WERI-Rb-1 (cell line): ENCODE measurements around the gene SCGB1C2.
A peak's percentile ranks its signal among the peaks of the same experiment; 100 is the strongest.

Source experiments
- DNase-seq: peaks from one replicate; pipeline ENCODE4 v3.0.0-alpha.2; 2020
- H3K27ac ChIP-seq: fragments of 250-450 bp; sonication (Bioruptor Pico); 2 replicates; pipeline ENCODE4 v1.5.1; 2020; ENCODE audit warnings: mild to moderate bottlenecking, moderate library complexity
- H3K27me3 ChIP-seq: fragments of 250-450 bp; sonication (Bioruptor Pico); 2 replicates; pipeline ENCODE4 v1.5.1; 2021; ENCODE audit warnings: mild to moderate bottlenecking, low read depth, moderate library complexity; ENCODE audit not compliant: insufficient read depth, severe bottlenecking
- H3K36me3 ChIP-seq: fragments of 250-450 bp; sonication (Bioruptor Pico); 2 replicates; pipeline ENCODE4 v1.5.1; 2020; ENCODE audit warnings: mild to moderate bottlenecking, moderate library complexity
- H3K4me3 ChIP-seq: 2 replicates; pipeline ENCODE4 v1.5.1; 2011; ENCODE audit warnings: low read depth, mild to moderate bottlenecking, control low read depth, low read length
- H3K9me3 ChIP-seq: fragments of 250-450 bp; sonication (Bioruptor Pico); 2 replicates; pipeline ENCODE4 v1.5.1; 2021; ENCODE audit warnings: mild to moderate bottlenecking, moderate library complexity; ENCODE audit not compliant: severe bottlenecking
- CTCF ChIP-seq: IDR thresholded peaks from 2 replicates; pipeline ENCODE4 v1.5.1; 2011; ENCODE audit warnings: low read depth, mild to moderate bottlenecking, control low read depth, inconsistent platforms, low read length

SCGB1C2 gene

DNA sequence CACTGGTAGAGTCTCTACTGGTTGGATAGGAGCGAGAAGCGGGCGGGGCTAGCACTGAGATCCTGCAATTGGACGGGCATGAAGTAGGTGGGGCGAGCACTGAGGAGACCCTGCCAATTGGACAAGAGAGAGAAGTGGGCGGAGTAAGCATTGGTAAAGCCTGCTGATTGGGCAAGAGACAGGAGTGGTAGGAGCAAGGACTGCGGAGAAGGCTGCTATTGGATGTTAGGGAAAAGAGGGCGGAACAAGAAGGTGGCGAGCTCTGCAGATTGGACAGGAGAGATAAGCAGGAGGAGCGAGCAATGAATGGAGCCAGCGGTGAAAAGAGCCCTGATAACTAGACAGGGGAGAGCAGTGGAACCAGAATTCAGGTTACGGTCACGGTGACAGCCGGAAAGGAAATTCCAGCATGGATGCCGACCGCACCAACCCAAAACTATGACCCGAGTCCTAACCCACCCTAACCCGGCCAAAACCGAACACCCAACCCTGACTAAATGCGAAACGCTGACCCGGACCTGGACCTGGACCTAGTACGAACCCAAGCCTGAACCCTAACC lies 4.8 kb downstream of the SCGB1C2 start:
- DNase-seq = peak; percentile 61
- TF ChIP-seq CTCF = no peak
- Histone ChIP-seq H3K36me3 (peaks cover 13% of the 10 kb centered on the region), H3K27me3 (peaks cover 4% of the 10 kb centered on the region), H3K9me3 (no peaks in the 10 kb centered on the region), H3K27ac (no peak overlapping the region), H3K4me3 (no peak overlapping the region)

DNA sequence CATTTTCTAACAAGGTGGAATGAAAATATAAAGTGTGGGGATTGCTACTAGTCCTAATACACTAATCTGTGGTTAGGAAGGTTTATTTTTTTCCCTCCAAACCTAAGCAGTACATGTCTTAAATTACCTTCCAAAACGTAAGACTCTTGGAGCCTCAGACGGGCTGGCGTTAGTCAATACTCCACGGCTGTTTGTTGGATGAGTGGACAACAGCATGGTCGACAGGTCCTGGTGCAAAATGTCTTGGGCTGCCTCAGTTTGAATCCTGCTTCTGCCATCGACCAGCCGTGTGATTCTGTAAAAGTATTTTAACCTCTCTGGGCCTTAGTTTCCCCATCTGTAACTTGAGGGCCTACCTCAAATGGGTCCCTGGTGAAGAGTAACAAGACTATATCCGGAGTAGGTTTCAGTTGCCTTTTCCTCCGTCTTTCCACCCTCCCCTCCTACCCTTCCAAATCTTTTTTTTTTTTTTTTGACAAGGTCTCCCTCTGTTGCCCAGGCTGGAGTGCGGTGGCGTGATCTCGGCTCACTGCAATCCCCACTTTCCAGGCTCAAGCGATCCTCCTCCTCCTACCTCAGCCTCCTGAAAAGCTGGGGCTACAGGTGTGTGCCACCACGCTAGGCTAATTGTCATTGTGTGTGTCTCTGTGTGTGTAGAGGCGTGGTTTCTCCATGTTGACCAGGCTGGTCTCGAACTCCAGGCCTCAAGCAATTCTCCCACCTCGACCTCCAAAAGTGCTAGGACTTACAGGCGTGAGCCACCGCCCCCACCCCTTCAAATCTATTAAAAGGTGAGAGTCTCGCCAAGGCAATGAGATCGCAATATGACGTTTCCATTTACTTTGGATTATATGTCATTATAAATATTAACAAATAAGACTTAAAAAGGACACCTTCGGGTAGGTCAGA lies 5.8 kb downstream of the SCGB1C2 start:
- H3K4me3 ChIP-seq = no peak overlapping the region
- peaks cover 4% of the 10 kb centered on the region for H3K27me3 ChIP-seq
- DNase-seq = peak; percentile 4
- TF ChIP-seq CTCF = no peak
- no peak overlapping the region for H3K27ac ChIP-seq
- H3K36me3 ChIP-seq = peaks cover 22% of the 10 kb centered on the region
- H3K9me3 ChIP-seq = no peaks in the 10 kb centered on the region

- TF ChIP-seq CTCF = peak; percentile 85
- peaks cover 23% of the 10 kb centered on the region for H3K36me3 ChIP-seq
- H3K27me3 ChIP-seq = peaks cover 4% of the 10 kb centered on the region
- no peak overlapping the region for H3K27ac ChIP-seq
- DNase-seq = peak; percentile 88
- no peaks in the 10 kb centered on the region for H3K9me3 ChIP-seq
- no peak overlapping the region for H3K4me3 ChIP-seq
These were observed 6.5 kb downstream of the SCGB1C2 start for GRCh38 chr17:143785-144281.

DNA sequence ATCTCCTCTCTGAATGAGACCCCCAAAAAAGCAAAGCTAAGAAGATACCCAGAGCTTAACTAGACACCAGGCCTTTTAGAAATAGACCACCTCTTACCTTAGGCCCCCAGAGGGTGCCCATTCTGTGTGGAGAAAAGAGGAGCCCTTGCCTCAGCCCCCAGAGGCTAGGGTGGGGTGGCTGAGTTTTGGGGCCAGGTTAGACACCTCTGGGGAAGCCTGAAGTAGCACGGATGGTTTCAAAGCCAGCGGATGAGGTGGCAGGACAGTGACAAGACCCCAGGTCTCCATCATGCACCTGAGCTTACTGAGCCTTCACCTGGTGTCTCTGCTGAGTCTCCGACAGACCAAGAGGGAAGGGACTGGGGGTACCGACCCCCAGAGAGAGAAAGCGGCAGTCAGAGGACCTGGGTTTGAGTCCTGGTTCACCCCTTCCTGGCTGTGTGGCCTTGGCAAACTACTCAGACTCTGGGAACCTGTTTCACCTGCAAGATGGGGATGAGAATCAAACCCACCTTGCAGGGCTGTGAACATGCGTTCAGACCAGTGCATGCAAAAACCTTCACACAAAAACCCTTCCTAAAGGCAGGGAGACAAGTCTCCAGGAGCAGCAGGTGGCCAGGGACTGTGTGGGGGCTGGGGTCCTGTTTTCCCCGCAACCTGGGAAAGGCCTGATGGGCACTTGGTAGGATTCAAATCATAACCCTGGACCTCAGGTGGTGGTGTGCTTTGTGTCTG lies 7.7 kb downstream of the SCGB1C2 start:
- H3K27me3 ChIP-seq = peaks cover 4% of the 10 kb centered on the region
- peak; percentile 6 for DNase-seq
- TF ChIP-seq CTCF = no peak
- H3K9me3 ChIP-seq = no peaks in the 10 kb centered on the region
- no peak overlapping the region for H3K4me3 ChIP-seq
- peaks cover 32% of the 10 kb centered on the region for H3K36me3 ChIP-seq
- H3K27ac ChIP-seq = no peak overlapping the region

DNA sequence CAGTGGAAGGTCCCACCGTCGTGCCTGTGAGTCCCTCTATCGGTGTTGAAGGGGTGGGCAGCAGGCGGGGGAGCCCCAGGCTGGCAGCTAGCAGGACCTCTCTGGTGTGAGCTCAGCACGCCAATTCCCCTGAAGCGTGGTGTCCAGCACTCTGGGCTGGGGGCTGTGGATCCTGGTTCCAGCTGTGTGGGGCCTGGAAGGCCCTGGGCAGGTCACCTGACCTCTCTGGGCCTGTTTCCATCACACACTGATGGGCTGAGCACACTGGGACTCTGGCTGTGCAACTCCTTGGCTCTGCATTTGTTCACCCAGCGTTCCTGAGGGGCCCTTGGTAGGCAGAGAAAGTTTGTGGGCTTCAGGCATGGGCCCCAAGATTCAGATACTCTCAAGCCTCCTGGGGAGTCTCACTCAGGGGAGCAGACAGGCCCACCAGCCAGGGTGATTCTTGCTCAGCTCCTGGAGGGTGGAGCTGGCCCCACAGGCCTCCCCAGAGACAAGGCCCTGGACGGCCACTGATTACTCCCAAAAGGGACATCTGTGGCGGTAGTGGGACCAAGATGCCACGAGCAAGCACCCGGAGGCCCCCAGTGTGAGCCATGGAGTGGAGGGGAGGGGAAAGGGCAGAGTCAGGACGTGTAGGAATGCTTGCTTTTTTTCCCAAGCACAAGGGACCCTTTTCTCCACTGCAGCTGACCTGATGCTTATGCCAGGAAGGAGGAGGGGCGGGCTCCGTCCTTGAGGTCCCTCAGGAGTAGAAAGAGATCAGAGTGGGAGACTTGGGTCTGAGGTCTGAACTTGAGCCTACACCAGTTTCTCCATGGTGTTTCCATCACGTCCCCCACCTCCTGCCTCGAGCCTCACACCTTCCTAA lies 8.5 kb downstream of the SCGB1C2 start:
- peak; percentile 4 for DNase-seq
- peaks cover 40% of the 10 kb centered on the region for H3K36me3 ChIP-seq
- H3K27ac ChIP-seq = no peak overlapping the region
- no peaks in the 10 kb centered on the region for H3K9me3 ChIP-seq
- no peak for TF ChIP-seq CTCF
- peaks cover 4% of the 10 kb centered on the region for H3K27me3 ChIP-seq
- H3K4me3 ChIP-seq = no peak overlapping the region
